ENCODE results near the gene C16orf46.
A peak's percentile ranks its signal among the peaks of the same experiment; 100 is the strongest.

C16orf46 gene

DNA sequence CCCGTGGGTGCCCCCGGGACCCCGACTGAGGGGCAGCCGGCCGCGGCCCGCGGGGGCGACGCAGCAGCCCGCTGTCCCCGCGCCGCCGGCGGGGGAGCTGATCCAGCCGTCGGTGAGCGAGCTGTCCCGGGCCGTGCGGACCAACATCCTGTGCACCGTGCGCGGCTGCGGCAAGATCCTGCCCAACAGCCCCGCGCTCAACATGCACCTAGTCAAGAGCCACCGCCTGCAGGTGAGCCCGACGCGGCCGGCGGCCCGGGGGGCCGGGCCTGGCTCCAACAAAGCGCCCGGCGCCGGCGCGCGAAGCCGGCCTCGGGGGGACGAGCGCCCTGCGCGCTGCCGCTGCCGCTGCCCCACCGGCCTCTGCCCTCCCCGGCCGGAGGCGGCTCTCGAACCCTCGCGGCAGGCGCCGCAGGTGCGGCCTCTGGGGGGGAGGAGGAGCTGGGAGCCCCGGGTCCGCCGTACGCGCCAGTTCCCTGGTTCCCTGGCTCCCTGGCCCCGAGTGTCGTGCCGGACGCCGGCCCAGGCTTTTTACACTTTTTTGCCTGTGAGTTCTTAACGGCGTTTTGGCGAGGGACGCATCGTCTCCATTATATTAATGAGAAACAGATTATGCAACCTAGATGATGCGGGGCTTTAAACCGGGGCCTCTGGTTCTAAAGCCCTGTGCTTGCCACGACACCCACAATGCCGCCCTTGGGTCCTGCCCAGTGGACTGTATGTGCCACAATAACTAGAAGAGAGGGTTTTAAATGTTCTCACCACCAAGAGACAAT, 40.9 kb downstream of the C16orf46 start:
- TF ChIP-seq, protein P1, sequence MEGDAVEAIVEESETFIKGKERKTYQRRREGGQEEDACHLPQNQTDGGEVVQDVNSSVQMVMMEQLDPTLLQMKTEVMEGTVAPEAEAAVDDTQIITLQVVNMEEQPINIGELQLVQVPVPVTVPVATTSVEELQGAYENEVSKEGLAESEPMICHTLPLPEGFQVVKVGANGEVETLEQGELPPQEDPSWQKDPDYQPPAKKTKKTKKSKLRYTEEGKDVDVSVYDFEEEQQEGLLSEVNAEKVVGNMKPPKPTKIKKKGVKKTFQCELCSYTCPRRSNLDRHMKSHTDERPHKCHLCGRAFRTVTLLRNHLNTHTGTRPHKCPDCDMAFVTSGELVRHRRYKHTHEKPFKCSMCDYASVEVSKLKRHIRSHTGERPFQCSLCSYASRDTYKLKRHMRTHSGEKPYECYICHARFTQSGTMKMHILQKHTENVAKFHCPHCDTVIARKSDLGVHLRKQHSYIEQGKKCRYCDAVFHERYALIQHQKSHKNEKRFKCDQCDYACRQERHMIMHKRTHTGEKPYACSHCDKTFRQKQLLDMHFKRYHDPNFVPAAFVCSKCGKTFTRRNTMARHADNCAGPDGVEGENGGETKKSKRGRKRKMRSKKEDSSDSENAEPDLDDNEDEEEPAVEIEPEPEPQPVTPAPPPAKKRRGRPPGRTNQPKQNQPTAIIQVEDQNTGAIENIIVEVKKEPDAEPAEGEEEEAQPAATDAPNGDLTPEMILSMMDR (IDR thresholded peaks at IDR 0.05) = no peak

DNA sequence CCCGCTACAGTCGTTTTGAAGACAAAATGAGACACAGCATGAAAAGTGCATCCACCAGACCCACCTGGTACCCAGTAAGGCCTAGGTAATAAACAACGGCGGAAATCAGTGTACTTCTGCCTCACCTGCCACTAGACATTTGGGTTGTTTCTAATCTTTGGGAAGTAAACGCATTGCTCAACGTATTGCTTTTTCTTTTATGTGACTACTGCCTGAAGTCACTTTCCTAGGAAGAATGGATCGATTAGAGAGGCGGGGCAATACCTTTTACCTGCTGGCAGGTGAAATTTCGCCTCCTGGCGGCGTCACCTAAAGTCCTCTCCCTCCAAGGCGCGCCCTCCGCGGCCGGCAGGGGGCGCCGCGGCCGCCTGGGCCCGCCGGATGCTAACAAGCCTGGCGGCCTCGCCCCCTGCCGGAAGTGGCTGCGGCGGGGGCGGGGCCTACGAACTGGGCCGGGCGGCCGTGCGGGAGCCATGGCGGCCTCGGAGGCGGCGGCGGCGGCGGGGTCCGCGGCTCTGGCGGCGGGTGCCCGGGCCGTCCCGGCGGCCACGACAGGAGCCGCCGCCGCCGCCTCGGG, 41.6 kb downstream of the C16orf46 start, which contains the start of gene ATMIN:
Gene ATMIN, plus strand, starts transcription at position 445 of the 577 bp plus-strand sequence. Its CDS starts 29 bp downstream, at position 474.
- TF ChIP-seq, protein P1 (IDR thresholded peaks at IDR 0.05) = peak; percentile 100

DNA sequence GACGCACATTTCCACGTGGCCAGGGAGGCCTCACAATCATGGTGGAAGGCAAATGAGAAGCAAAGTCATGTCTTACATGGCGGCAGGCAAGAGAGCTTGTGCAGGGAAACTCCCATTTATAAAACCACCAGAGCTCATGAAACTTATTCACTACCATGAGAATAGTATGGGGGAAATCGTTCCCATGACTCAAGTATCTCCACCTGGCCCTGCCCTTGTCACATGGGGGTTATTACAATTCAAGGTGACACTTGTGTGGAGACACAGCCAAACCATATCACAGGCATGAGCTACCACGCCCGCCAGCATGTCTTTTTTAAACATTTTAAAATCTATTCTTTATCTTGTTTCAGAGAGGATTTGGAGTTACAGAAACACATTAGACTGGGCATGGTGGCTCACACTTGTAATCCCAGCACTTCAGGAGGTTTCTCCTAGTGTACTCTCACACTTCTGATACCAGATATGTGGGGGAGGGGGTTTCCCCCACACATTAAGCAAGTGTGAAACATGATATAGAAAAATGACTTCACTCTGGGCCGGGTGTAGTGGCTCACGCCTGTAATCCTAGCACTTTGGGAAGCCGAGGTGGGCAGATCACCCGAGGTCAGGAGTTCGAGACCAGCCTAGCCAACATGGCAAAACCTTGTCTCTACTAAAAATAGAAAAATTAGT, 47.0 kb downstream of the C16orf46 start:
- TF ChIP-seq, protein P1 (IDR thresholded peaks at IDR 0.05) = no peak

DNA sequence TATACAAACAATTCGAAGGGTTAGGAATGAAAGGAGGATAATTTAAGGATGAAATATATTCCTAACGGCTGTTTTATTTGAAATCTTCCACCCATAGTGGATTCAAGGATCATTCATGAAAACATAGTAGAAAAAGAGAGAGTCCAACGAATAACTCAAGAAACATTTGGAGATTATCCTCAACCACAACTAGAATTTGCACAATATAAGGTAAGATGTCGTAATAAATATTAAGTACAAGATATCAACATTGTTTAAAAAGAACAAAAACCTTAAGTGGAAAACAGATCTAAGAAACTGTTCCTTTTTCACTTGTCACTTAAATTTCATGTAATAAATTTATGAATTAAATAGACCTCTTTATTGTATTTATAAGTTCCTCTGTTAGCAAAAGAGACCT, 50.6 kb downstream of the C16orf46 start:
- TF ChIP-seq, protein P1 (IDR thresholded peaks at IDR 0.05) = no peak

DNA sequence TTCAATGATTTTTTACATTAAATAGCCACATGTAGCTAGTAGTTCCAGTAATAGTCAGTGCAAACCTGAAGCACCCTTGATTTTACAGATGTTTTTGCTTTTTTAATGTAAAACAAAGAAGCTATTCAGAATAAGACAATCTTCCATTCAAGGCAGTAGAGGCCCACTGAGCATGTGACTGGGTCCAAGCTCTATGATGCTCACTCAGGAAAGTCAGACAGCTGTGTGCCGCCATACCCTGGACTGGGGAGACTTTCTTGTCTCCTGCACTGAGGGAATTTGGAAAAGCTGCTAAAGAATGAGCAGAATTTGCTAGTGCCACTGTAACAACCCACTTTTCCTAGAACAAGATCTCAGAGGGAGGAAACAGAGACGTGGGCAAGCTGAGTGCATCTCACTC, 58.5 kb downstream of the C16orf46 start:
- TF ChIP-seq, protein P1 (IDR thresholded peaks at IDR 0.05) = no peak

DNA sequence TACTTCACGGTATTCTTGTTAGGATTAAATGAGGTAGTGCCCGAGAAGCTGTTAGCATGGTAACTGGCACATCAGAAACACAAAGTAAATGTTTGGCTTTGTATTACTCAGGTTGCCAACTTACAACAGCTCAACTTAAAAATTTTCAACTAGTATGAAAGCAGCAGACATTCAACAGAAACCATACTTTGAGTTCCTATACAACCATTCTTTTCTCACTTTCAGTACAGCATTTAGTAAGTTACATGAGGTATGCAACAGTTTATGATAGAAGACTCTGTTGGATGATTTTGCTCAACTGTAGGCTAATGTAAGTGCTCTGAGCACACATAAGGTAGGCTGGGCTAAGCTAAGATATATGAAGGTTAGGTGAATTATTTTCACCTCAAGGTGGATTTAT, 62.4 kb downstream of the C16orf46 start:
- TF ChIP-seq, protein P1 (IDR thresholded peaks at IDR 0.05) = no peak

DNA sequence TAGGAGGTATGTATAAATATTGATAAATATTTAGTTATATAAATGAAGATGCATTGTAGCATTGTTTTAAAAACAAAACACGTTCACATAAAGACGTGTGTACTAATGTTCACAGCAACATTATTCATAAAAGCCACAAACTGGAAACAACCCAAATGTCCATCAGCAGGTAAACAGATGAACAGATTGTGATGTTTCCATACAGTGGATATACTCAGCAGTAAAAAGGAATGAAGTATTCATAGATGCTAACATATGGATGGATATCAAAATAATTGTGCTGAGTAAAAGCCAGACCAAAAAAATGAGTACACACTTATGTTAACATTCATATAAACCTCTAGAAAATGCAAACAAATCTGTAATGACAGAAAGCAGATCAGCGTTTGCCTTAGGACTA, 64.1 kb downstream of the C16orf46 start:
- TF ChIP-seq, protein P1 (IDR thresholded peaks at IDR 0.05) = no peak

All from LNCAP (cell line).